GM12875 (cell line): ENCODE results near the gene RBM20.
"Not testable (repeated sequence)": the region's sequence is repeated elsewhere in the genome, so short reads cannot be mapped to it uniquely, and the experiment has no call there.

ENCODE experiments used
- H3K4me3 ChIP-seq: one replicate; pipeline ENCODE4 v1.5.1; 2011; ENCODE audit warnings: low read depth, low read length, control low read depth
- CTCF ChIP-seq: IDR thresholded peaks from 2 replicates; pipeline ENCODE4 v1.5.1; 2011; ENCODE audit warnings: low read depth, mild to moderate bottlenecking, control low read depth, inconsistent platforms, low read length, moderate library complexity, borderline replicate concordance; ENCODE audit not compliant: insufficient read depth

The RBM20 gene

GRCh38 chr10:110721406-110722038 lies 77.4 kb downstream of the RBM20 start:
- no peak overlapping the region for H3K4me3 ChIP-seq
- no peak for TF ChIP-seq CTCF

DNA sequence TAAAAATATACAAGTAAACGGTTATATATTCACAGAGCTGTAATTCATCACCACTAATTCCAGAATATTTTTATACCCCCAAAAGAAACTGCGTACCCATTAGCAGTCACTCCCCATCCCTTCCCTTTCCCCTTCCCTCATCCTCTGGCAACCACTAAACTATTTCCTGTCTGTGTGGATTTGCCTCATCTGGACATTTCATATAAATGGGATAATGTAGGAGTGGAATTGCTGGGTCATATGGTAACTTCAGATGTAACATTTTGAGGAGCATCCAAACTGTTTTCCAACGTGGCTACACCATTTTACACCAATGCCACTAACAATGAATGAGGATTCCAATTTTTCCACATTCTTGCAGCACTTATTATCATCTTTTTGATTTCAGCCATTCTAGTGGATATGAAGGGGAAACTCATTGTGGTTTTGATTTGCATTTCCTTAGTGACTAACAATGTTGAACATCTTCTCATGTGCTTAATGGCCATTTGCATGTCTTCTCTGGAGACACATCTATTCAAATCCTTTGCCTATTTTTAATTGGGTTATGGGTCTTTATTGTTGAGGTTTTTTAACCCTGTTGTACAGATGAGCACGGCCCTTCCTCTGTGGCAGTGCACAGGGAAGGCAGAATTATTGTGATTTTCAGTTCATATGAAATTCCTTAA lies 79.2 kb downstream of the RBM20 start:
- H3K4me3 ChIP-seq = no peak overlapping the region
- no peak for TF ChIP-seq CTCF

DNA sequence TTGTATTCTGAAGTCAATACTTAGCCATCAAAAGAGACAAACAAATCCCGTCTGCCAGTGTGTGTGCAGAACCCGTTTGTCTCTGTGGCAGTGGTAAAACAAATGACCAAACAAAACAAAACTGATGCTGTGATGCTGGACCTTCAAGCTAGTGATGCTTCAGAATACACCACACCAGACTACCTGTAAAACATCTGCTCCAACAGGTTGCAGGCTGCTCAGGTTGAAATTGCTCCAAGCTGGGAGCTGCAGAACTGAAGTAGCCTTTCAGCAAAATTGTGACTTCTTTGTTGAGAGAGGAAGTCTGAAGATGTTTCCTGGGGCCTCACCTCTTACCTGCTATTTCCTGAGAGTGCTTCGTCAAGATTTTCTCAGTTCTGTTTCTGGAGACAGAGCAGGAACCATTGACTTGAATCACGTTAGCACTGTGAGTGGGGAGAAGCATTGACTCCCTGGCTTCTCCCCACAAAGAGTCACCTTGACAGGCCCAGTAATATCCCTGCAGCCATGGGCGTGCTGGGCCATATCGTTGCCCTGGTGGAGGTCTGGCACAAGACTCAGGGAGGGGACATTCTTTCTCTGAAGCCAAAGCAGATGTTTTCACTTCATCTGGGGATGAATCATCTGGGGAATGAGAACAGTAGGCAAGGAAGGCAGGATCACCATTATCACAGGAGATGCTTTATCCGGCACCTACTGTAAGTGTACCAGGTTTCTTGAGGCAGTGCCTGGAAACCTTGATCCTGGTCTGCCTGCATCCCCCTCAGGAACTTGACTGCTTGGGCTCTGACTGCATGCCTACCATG lies 80.2 kb downstream of the RBM20 start:
- no peak overlapping the region for H3K4me3 ChIP-seq
- no peak for TF ChIP-seq CTCF

DNA sequence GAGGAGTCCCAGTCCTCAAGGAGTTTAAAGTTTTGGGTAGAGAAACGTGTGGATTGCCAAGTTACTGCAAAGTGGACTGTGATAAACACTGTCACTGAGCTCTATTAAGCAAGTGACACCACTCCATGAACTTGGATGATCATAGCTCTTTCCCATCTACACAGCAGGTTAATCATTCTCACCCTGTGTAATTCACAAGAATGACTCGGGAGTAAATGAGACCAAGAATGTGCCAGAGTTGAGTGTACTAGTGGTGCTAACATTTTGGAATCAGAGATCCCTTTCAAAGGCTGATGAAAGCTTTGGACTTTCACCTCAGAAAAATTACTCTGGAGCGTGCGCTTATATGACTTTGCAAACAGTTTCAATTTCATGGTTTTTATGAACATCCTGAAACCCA lies 80.8 kb downstream of the RBM20 start:
- no peak overlapping the region for H3K4me3 ChIP-seq
- TF ChIP-seq CTCF = no peak

DNA sequence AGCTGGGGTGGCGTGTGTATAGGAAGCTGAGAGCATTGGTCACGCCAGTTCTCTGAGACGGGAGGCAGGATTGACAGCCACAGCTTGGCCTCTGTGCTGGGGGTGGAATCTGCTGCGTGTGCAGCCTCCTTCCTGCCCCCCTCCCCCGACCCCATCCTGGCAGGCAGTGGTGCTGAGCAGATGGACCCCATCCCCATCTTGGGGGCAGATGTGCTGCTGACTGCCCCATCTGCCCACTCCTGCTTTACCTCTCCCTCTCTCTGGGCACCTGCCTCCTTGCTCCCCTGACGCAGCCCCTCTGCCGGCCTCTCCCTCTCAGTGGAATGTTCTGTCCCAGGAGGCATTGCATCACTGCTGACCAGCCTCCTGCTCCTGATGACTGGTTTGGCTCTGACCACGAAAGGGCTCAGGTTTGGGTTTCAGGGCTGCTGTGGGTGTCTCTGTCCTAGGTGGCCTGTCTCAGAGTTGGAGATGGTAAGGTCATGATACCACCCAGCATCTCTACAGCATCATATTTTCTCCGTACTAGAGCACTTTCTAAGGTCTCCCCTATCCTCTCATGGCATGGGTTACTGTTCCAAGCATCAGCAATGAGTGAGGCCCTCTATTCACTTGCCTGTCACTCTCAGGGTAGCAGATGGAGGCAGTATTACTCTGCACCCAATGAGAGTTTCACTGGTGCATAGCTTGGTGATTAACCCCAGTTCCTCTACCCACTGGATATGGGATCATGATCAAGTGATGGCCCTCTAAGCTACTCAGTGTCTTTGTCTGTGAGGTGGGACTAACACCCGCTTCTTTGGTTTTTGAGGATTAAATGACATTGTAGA lies 81.9 kb downstream of the RBM20 start:
- no peak overlapping the region for H3K4me3 ChIP-seq
- TF ChIP-seq CTCF = no peak

DNA sequence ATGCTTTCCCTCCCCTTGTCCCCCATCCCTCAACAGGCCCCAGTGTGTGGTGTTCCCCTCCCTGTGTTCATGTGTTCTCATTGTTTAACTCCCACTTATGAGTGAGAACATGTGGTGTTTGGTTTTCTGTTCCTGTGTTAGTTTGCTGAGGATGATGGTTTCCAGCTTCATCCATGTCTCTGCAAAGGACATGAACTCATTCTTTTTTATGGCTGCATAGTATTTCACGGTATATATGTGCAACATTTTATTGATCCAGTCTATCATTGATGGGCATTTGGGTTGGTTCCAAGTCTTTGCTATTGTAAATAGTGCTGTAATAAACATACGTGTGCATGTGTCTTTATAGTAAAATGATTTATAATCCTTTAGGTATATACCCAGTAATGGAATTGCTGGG lies 83.6 kb downstream of the RBM20 start:
- H3K4me3 ChIP-seq = not testable (repeated sequence)
